ENCODE data around the gene PLCL2.

The PLCL2 gene

GRCh38 chr3:17044855-17045254 lies 160.1 kb downstream of the PLCL2 start:
- H3K9me3 ChIP-seq (ENCODE audit: low read length) = no peaks in the 10 kb centered on the region
- H3K9ac ChIP-seq (ENCODE audit: low read length) = no peak overlapping the region
- no peaks in the 10 kb centered on the region for H3K4me1 ChIP-seq (ENCODE audit: insufficient read depth, low read length)
- H3K4me3 ChIP-seq (ENCODE audit: low read depth in 1 of 2, low read length in 2 of 2) = no peak overlapping the region
- no peaks in the 10 kb centered on the region for H3K27me3 ChIP-seq (ENCODE audit: control insufficient read depth in 1 of 2, insufficient read depth in 2 of 2, low read length in 2 of 2)
- H3K27ac ChIP-seq (ENCODE audit: low read depth, low read length) = no peak overlapping the region
- H3K36me3 ChIP-seq (ENCODE audit: insufficient read depth, low read length) = no peaks in the 10 kb centered on the region

GRCh38 chr3:17045705-17046104 lies 160.9 kb downstream of the PLCL2 start:
- H3K9ac ChIP-seq (ENCODE audit: low read length) = no peak overlapping the region
- H3K27me3 ChIP-seq (ENCODE audit: control insufficient read depth in 1 of 2, insufficient read depth in 2 of 2, low read length in 2 of 2) = no peaks in the 10 kb centered on the region
- no peaks in the 10 kb centered on the region for H3K4me1 ChIP-seq (ENCODE audit: insufficient read depth, low read length)
- no peaks in the 10 kb centered on the region for H3K36me3 ChIP-seq (ENCODE audit: insufficient read depth, low read length)
- H3K27ac ChIP-seq (ENCODE audit: low read depth, low read length) = no peak overlapping the region
- no peaks in the 10 kb centered on the region for H3K9me3 ChIP-seq (ENCODE audit: low read length)
- no peak overlapping the region for H3K4me3 ChIP-seq (ENCODE audit: low read depth in 1 of 2, low read length in 2 of 2)

- H3K27ac ChIP-seq (ENCODE audit: low read depth, low read length) = no peak overlapping the region
These were observed 161.9 kb downstream of the PLCL2 start for GRCh38 chr3:17046623-17047022.

GRCh38 chr3:17047162-17047561 lies 162.4 kb downstream of the PLCL2 start:
- H3K27me3 ChIP-seq (ENCODE audit: control insufficient read depth in 1 of 2, insufficient read depth in 2 of 2, low read length in 2 of 2) = no peaks in the 10 kb centered on the region
- H3K27ac ChIP-seq (ENCODE audit: low read depth, low read length) = no peak overlapping the region
- no peaks in the 10 kb centered on the region for H3K9me3 ChIP-seq (ENCODE audit: low read length)
- H3K36me3 ChIP-seq (ENCODE audit: insufficient read depth, low read length) = no peaks in the 10 kb centered on the region
- no peak overlapping the region for H3K4me3 ChIP-seq (ENCODE audit: low read depth in 1 of 2, low read length in 2 of 2)
- H3K4me1 ChIP-seq (ENCODE audit: insufficient read depth, low read length) = no peaks in the 10 kb centered on the region
- H3K9ac ChIP-seq (ENCODE audit: low read length) = no peak overlapping the region

More at GRCh38 chr3:17046623-17047022, 161.9 kb downstream of the PLCL2 start:
- no peak overlapping the region for H3K9ac ChIP-seq (ENCODE audit: low read length)
- no peak overlapping the region for H3K4me3 ChIP-seq (ENCODE audit: low read depth in 1 of 2, low read length in 2 of 2)
- H3K36me3 ChIP-seq (ENCODE audit: insufficient read depth, low read length) = no peaks in the 10 kb centered on the region
- no peaks in the 10 kb centered on the region for H3K9me3 ChIP-seq (ENCODE audit: low read length)
- H3K27me3 ChIP-seq (ENCODE audit: control insufficient read depth in 1 of 2, insufficient read depth in 2 of 2, low read length in 2 of 2) = no peaks in the 10 kb centered on the region
- H3K4me1 ChIP-seq (ENCODE audit: insufficient read depth, low read length) = no peaks in the 10 kb centered on the region

GRCh38 chr3:17047894-17048293 lies 163.1 kb downstream of the PLCL2 start:
- Histone ChIP-seq H3K27me3 (ENCODE audit: control insufficient read depth in 1 of 2, insufficient read depth in 2 of 2, low read length in 2 of 2) (no peaks in the 10 kb centered on the region), H3K9me3 (ENCODE audit: low read length) (no peaks in the 10 kb centered on the region), H3K27ac (ENCODE audit: low read depth, low read length) (no peak overlapping the region), H3K4me3 (ENCODE audit: low read depth in 1 of 2, low read length in 2 of 2) (no peak overlapping the region), H3K4me1 (ENCODE audit: insufficient read depth, low read length) (no peaks in the 10 kb centered on the region), H3K9ac (ENCODE audit: low read length) (no peak overlapping the region), H3K36me3 (ENCODE audit: insufficient read depth, low read length) (no peaks in the 10 kb centered on the region)

- Histone ChIP-seq H3K4me3 (ENCODE audit: low read depth in 1 of 2, low read length in 2 of 2) (no peak overlapping the region), H3K27me3 (ENCODE audit: control insufficient read depth in 1 of 2, insufficient read depth in 2 of 2, low read length in 2 of 2) (no peaks in the 10 kb centered on the region), H3K4me1 (ENCODE audit: insufficient read depth, low read length) (no peaks in the 10 kb centered on the region), H3K9ac (ENCODE audit: low read length) (no peak overlapping the region), H3K27ac (ENCODE audit: low read depth, low read length) (no peak overlapping the region), H3K36me3 (ENCODE audit: insufficient read depth, low read length) (no peaks in the 10 kb centered on the region), H3K9me3 (ENCODE audit: low read length) (no peaks in the 10 kb centered on the region)
These were observed 165.3 kb downstream of the PLCL2 start for GRCh38 chr3:17050071-17050470.

GRCh38 chr3:17050506-17050905 lies 165.8 kb downstream of the PLCL2 start:
- Histone ChIP-seq H3K9ac (ENCODE audit: low read length) (no peak overlapping the region), H3K4me1 (ENCODE audit: insufficient read depth, low read length) (no peaks in the 10 kb centered on the region), H3K27me3 (ENCODE audit: control insufficient read depth in 1 of 2, insufficient read depth in 2 of 2, low read length in 2 of 2) (no peaks in the 10 kb centered on the region)

GRCh38 chr3:17052363-17052762 lies 167.6 kb downstream of the PLCL2 start:
- H3K36me3 ChIP-seq (ENCODE audit: insufficient read depth, low read length) = no peaks in the 10 kb centered on the region
- H3K27ac ChIP-seq (ENCODE audit: low read depth, low read length) = no peak overlapping the region
- H3K9ac ChIP-seq (ENCODE audit: low read length) = no peak overlapping the region
- H3K27me3 ChIP-seq (ENCODE audit: control insufficient read depth in 1 of 2, insufficient read depth in 2 of 2, low read length in 2 of 2) = no peaks in the 10 kb centered on the region
- H3K9me3 ChIP-seq (ENCODE audit: low read length) = no peaks in the 10 kb centered on the region
- no peak overlapping the region for H3K4me3 ChIP-seq (ENCODE audit: low read depth in 1 of 2, low read length in 2 of 2)
- H3K4me1 ChIP-seq (ENCODE audit: insufficient read depth, low read length) = no peaks in the 10 kb centered on the region

More at GRCh38 chr3:17050506-17050905, 165.8 kb downstream of the PLCL2 start:
- H3K4me3 ChIP-seq (ENCODE audit: low read depth in 1 of 2, low read length in 2 of 2) = no peak overlapping the region
- no peaks in the 10 kb centered on the region for H3K36me3 ChIP-seq (ENCODE audit: insufficient read depth, low read length)
- no peak overlapping the region for H3K27ac ChIP-seq (ENCODE audit: low read depth, low read length)
- no peaks in the 10 kb centered on the region for H3K9me3 ChIP-seq (ENCODE audit: low read length)

- H3K9ac ChIP-seq (ENCODE audit: low read length) = no peak overlapping the region
- no peaks in the 10 kb centered on the region for H3K9me3 ChIP-seq (ENCODE audit: low read length)
- H3K27ac ChIP-seq (ENCODE audit: low read depth, low read length) = no peak overlapping the region
- no peaks in the 10 kb centered on the region for H3K4me1 ChIP-seq (ENCODE audit: insufficient read depth, low read length)
- no peaks in the 10 kb centered on the region for H3K36me3 ChIP-seq (ENCODE audit: insufficient read depth, low read length)
- no peaks in the 10 kb centered on the region for H3K27me3 ChIP-seq (ENCODE audit: control insufficient read depth in 1 of 2, insufficient read depth in 2 of 2, low read length in 2 of 2)
- H3K4me3 ChIP-seq (ENCODE audit: low read depth in 1 of 2, low read length in 2 of 2) = no peak overlapping the region
These were observed 169.7 kb downstream of the PLCL2 start for GRCh38 chr3:17054301-17054981.

- Histone ChIP-seq H3K27ac (ENCODE audit: low read depth, low read length) (no peak overlapping the region), H3K4me3 (ENCODE audit: low read depth in 1 of 2, low read length in 2 of 2) (no peak overlapping the region), H3K9ac (ENCODE audit: low read length) (no peak overlapping the region), H3K9me3 (ENCODE audit: low read length) (no peaks in the 10 kb centered on the region), H3K27me3 (ENCODE audit: control insufficient read depth in 1 of 2, insufficient read depth in 2 of 2, low read length in 2 of 2) (no peaks in the 10 kb centered on the region), H3K36me3 (ENCODE audit: insufficient read depth, low read length) (no peaks in the 10 kb centered on the region), H3K4me1 (ENCODE audit: insufficient read depth, low read length) (no peaks in the 10 kb centered on the region)
These were observed 170.2 kb downstream of the PLCL2 start for GRCh38 chr3:17054982-17055343.

- Histone ChIP-seq H3K4me1 (ENCODE audit: insufficient read depth, low read length) (no peaks in the 10 kb centered on the region), H3K27ac (ENCODE audit: low read depth, low read length) (no peak overlapping the region), H3K36me3 (ENCODE audit: insufficient read depth, low read length) (no peaks in the 10 kb centered on the region), H3K9me3 (ENCODE audit: low read length) (no peaks in the 10 kb centered on the region), H3K27me3 (ENCODE audit: control insufficient read depth in 1 of 2, insufficient read depth in 2 of 2, low read length in 2 of 2) (no peaks in the 10 kb centered on the region), H3K4me3 (ENCODE audit: low read depth in 1 of 2, low read length in 2 of 2) (no peak overlapping the region), H3K9ac (ENCODE audit: low read length) (no peak overlapping the region)
These were observed 170.9 kb downstream of the PLCL2 start for GRCh38 chr3:17055374-17056276.

Data from muscle layer of colon (tissue), 2 donors.